ENCODE data around the gene MKRN2OS. TPM values are rescaled to one million over a fixed set of nuclear protein-coding genes. Genes with fewer than 3 reads are reported as not detected.

MKRN2OS gene
- total and polyA plus RNA-seq, 2 donors (not counting 3 experiments of a cell fraction or from before 2014, with no cell fraction given) = not detected

DNA sequence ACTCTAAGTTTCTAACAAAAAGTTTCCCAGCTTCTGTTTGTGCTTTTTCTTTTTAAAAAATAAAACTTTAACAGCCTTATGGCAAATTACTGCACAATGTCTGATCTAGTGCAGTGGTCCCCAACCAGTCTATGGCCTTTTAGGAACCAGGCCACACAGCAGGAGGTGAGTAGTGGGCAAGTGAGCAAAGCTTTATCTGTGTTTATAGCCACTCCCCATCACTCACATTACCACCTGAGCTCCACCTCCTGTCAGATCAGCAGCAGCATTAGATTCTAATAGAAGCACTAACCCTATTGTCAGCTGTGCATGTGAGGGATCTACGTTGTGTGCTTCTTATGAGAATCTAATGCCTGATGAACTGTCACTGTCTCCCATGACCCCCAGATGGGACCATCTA is 17.2 kb upstream of the MKRN2OS start:
- intact Hi-C loops (cut with micrococcal nuclease) = no loop called here
- H3K27ac ChIP-seq (ENCODE audit: insufficient read depth, low read depth, low read length) = no peak overlapping the region
- TF ChIP-seq JUN (IDR thresholded peaks at IDR 0.05; ENCODE audit: borderline replicate concordance, insufficient read depth, insufficient read length, low read depth) (no peak), POLR2A (IDR thresholded peaks at IDR 0.05; ENCODE audit: low read depth, low read length) (no peak), FOS (IDR thresholded peaks at IDR 0.05; ENCODE audit: borderline replicate concordance, insufficient read depth, low read length) (no peak), GATA2 (IDR thresholded peaks at IDR 0.05; ENCODE audit: insufficient read depth, insufficient read length, low read depth, low read length) (no peak), EZH2 (IDR thresholded peaks at IDR 0.05; ENCODE audit: borderline replicate concordance, low read depth, low read length, severe bottlenecking) (no peak), POLR2AphosphoS5 (IDR thresholded peaks at IDR 0.05; ENCODE audit: insufficient read depth, low read depth, low read length) (no peak), MYC (IDR thresholded peaks at IDR 0.05; ENCODE audit: low read depth, low read length) (no peak)
- TF ChIP-seq, protein P1, sequence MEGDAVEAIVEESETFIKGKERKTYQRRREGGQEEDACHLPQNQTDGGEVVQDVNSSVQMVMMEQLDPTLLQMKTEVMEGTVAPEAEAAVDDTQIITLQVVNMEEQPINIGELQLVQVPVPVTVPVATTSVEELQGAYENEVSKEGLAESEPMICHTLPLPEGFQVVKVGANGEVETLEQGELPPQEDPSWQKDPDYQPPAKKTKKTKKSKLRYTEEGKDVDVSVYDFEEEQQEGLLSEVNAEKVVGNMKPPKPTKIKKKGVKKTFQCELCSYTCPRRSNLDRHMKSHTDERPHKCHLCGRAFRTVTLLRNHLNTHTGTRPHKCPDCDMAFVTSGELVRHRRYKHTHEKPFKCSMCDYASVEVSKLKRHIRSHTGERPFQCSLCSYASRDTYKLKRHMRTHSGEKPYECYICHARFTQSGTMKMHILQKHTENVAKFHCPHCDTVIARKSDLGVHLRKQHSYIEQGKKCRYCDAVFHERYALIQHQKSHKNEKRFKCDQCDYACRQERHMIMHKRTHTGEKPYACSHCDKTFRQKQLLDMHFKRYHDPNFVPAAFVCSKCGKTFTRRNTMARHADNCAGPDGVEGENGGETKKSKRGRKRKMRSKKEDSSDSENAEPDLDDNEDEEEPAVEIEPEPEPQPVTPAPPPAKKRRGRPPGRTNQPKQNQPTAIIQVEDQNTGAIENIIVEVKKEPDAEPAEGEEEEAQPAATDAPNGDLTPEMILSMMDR (IDR thresholded peaks at IDR 0.05; ENCODE audit: extremely low read depth in 1 of 2, insufficient read depth in 1 of 2, low read depth in 1 of 2, low read length in 2 of 2) = no peak
- TF ChIP-seq, protein P2, sequence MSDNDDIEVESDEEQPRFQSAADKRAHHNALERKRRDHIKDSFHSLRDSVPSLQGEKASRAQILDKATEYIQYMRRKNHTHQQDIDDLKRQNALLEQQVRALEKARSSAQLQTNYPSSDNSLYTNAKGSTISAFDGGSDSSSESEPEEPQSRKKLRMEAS (IDR thresholded peaks at IDR 0.05; ENCODE audit: insufficient read depth, insufficient read length) = no peak
- ChIA-PET POLR2A (no interaction called here), CTCF (interaction anchor here (0.6 to 1.6 kb wide), 4 partner anchors 9 to 49 kb away, joined by 3 to 7 read pairs (median 4); no protein-coding TSS in a partner anchor)
- no peak overlapping the region for H3K4me2 ChIP-seq (ENCODE audit: insufficient read depth, low read length)
- dilution Hi-C loops (cut with MboI; ENCODE audit: extremely low pct_ligation_motif_present, low sequenced_read_pairs) = no loop called here
- no TSS peak for BruUV-seq (replicated peaks)
- H3K9ac ChIP-seq (replicated peaks; ENCODE audit: extremely low read depth, insufficient read depth, low read length) = no peak overlapping the region
- no peaks in the 10 kb centered on the region for H3K9me3 ChIP-seq (replicated peaks; ENCODE audit: control insufficient read depth, insufficient read depth, low read length)
- FAIRE-seq (no peak), DNase-seq (ENCODE audit: low read depth, low spot score) (no peak)
- H3K4me3 ChIP-seq (replicated peaks in 1 of 3; ENCODE audit: insufficient read depth in 1 of 3, low read depth in 1 of 3, low read length in 3 of 3) = no peak overlapping the region
- peaks cover 3% of the 10 kb centered on the region for H3K9me1 ChIP-seq (replicated peaks; ENCODE audit: control insufficient read depth, extremely low read depth, insufficient read depth, low read length)
- H3K4me1 ChIP-seq (ENCODE audit: control insufficient read depth, extremely low read depth, insufficient read depth, low read length) = peaks cover 16% of the 10 kb centered on the region
- no peaks in the 10 kb centered on the region for H3K36me3 ChIP-seq (ENCODE audit: control insufficient read depth in 2 of 2, extremely low read depth in 1 of 2, insufficient read depth in 2 of 2, low read length in 2 of 2)
- peaks cover 94% of the 10 kb centered on the region for H3K79me2 ChIP-seq (ENCODE audit: control insufficient read depth, insufficient read depth, low read length)
- peaks cover 4% of the 10 kb centered on the region for H4K20me1 ChIP-seq (replicated peaks; ENCODE audit: control insufficient read depth, extremely low read depth, insufficient read depth, low read length)
- no peaks in the 10 kb centered on the region for H3K27me3 ChIP-seq (ENCODE audit: control insufficient read depth in 2 of 2, insufficient read depth in 2 of 2, low read length in 2 of 2)
- H2AFZ ChIP-seq (ENCODE audit: low read depth, low read length) = no peak overlapping the region

Measured in endothelial cell of umbilical vein (primary cell).